Body of pancreas (tissue), 4 donors: ENCODE data around the gene TOMM20L. TPM values are rescaled to one million over a fixed set of nuclear protein-coding genes. Genes with fewer than 3 reads are reported as not detected.
A peak's percentile ranks its signal among the peaks of the same experiment; 100 is the strongest.

ENCODE experiments used
- ATAC-seq: fragments of 150-250 bp; one replicate; pipeline ENCODE4 v1.9.1; 2016
- DNase-seq, 4 donors: peaks; one replicate each; pipeline ENCODE4 v3.0.0-alpha.2; 2019
- H3K27ac ChIP-seq, 4 donors: fragments of 200-600 bp; sonication (generic); 1 replicate in 3 of 4; 2 replicates in 1 of 4; pipeline versions ENCODE4 v1.5.1 to v1.6.1; 2016 to 2019; ENCODE audit warnings: mild to moderate bottlenecking in 1 of 4, mixed read lengths in 1 of 4, moderate library complexity in 1 of 4
- H3K27me3 ChIP-seq, 2 donors: fragments of 200-600 bp; sonication (generic); one replicate each; pipeline ENCODE4 v1.6.0; 2016; ENCODE audit warnings: mild to moderate bottlenecking in 1 of 2
- H3K36me3 ChIP-seq, 2 donors: fragments of 200-600 bp; sonication (generic); replicated peaks in 1 of 2; 2 replicates each; pipeline ENCODE4 v1.5.1; 2016; ENCODE audit warnings: low read depth in 2 of 2; ENCODE audit not compliant: insufficient read depth in 1 of 2
- H3K4me1 ChIP-seq: fragments of 200-600 bp; sonication (generic); one replicate; pipeline ENCODE4 v1.6.0; 2016
- H3K4me3 ChIP-seq, 2 donors: fragments of 200-600 bp; sonication (generic); 1 replicate in 1 of 2; 2 replicates in 1 of 2; pipeline ENCODE4 v1.5.1; 2016 to 2019
- H3K9me3 ChIP-seq, 3 donors: fragments of 200-600 bp; sonication (generic); 1 replicate in 2 of 3; 2 replicates in 1 of 3; pipeline ENCODE4 v1.5.1; 2016
- CTCF ChIP-seq, 7 experiments: fragments of 450-650 bp in 4 of 7; fragments of 200-600 bp in 3 of 7; sonication (generic) in 3 of 7; IDR thresholded peaks; one replicate each; pipeline ENCODE4 v1.5.1; 2016 to 2019; ENCODE audit warnings: antibody characterized with exemption in 7 of 7
- POLR2A ChIP-seq, 3 donors: fragments of 450-650 bp; IDR thresholded peaks; one replicate each; pipeline ENCODE4 v1.6.1; 2016; ENCODE audit warnings: antibody characterized with exemption in 3 of 3, mild to moderate bottlenecking in 2 of 3
- WGBS, 2 donors: methylation state at CpG; one replicate each; pipeline ENCODE4 v1.1.5; 2017; 5-methylcytosine and 5-hydroxymethylcytosine counted together
- intact Hi-C: fragments of 100-400 bp; cut with DNase I; formaldehyde crosslinking; loops from one replicate; pipeline ENCODE4 v1.15.1; 2023
- total RNA-seq, 2 donors: library from RNA; depleted of rRNA; stranded (reverse); fragments of >200 nt; gene quantifications; one replicate each; pipeline ENCODE4 v1.1.0, GENCODE V29; 2016

The TOMM20L gene
- total RNA-seq, 2 donors from 2014 or later: 19.7 TPM; not detected in 1

GRCh38 chr14:58390830-58391229 is 4.9 kb upstream of the TOMM20L start:
- Histone ChIP-seq H3K4me3 (no peak overlapping the region), H3K36me3 (no peaks in the 10 kb centered on the region), H3K9me3 (no peaks in the 10 kb centered on the region), H3K27ac (no peak overlapping the region), H3K27me3 (no peaks in the 10 kb centered on the region), H3K4me1 (peaks cover 6% of the 10 kb centered on the region)
- no peak for ATAC-seq
- 70 to 75% methylated on average over 2 of the region's 2 CpGs for WGBS, 2 donors
- no peak for TF ChIP-seq CTCF (IDR thresholded peaks at IDR 0.05)
- TF ChIP-seq POLR2A (IDR thresholded peaks at IDR 0.05): no peak
- intact Hi-C loops: no loop called here
- DNase-seq: no peak

DNA sequence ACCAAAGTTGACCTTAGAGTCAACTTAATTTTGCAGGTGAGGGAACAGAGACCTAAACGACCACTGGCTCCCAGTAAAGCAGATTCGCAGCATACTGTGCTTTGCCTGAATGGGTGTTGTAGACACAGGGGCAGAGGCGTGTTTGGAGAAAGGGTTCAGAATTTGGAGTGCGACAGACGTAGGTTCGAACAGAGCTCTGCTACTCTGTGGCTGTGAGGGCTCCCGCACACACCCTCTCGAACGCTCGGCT is 243 bp upstream of the TOMM20L start:
- H3K9me3 ChIP-seq: no peaks in the 10 kb centered on the region
- intact Hi-C loops: no loop called here
- H3K4me1 ChIP-seq: peaks cover 18% of the 10 kb centered on the region
- WGBS, 2 donors: 11 to 13% methylated on average over 5 to 10 of the region's 10 CpGs
- ATAC-seq (no peak), DNase-seq (no peak)
- H3K4me3 ChIP-seq: peak overlapping the region in 1 of 2 donors; percentile 37
- TF ChIP-seq CTCF (IDR thresholded peaks at IDR 0.05) (peak in 2 of 7 experiments; percentile 38 to 45), POLR2A (IDR thresholded peaks at IDR 0.05) (no peak)
- no peaks in the 10 kb centered on the region for H3K27me3 ChIP-seq
- H3K36me3 ChIP-seq: no peaks in the 10 kb centered on the region
- peak overlapping the region; percentile 74 to 91 (median 88) for H3K27ac ChIP-seq

DNA sequence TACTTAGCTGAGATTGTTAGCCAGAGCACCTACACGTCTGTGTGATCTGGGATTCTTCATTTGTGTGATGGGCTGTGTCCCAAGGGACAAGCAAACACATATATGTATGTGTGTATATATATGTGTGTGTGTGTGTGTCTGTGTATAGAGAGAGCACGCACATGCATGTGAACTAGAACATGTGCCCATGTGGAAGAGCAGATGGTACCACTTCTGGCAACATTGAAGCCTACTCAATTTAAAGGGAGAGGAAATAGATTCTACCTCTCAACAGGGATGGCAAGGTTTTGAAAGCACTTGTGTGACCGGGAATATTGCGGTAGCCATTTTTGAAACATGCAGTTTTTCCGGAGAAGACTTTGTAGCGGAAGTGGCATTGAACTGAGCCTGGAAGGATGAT is 1.4 kb downstream of the TOMM20L start:
- Histone ChIP-seq H3K36me3 (no peaks in the 10 kb centered on the region), H3K4me1 (peaks cover 18% of the 10 kb centered on the region), H3K4me3 (no peak overlapping the region), H3K27me3 (no peaks in the 10 kb centered on the region), H3K27ac (no peak overlapping the region), H3K9me3 (no peaks in the 10 kb centered on the region)
- intact Hi-C loops: no loop called here
- no peak for TF ChIP-seq CTCF (IDR thresholded peaks at IDR 0.05)
- TF ChIP-seq POLR2A (IDR thresholded peaks at IDR 0.05): no peak
- WGBS, 2 donors: 89 to 90% methylated on average over 6 of the region's 6 CpGs
- ATAC-seq: no peak
- no peak for DNase-seq

- intact Hi-C loops: no loop called here
- peaks cover 18% of the 10 kb centered on the region for H3K4me1 ChIP-seq
- H3K27me3 ChIP-seq: no peaks in the 10 kb centered on the region
- ATAC-seq (no peak), DNase-seq (no peak)
- no peak for TF ChIP-seq POLR2A (IDR thresholded peaks at IDR 0.05)
- no peaks in the 10 kb centered on the region for H3K9me3 ChIP-seq
- H3K4me3 ChIP-seq: no peak overlapping the region
- H3K36me3 ChIP-seq: no peaks in the 10 kb centered on the region
- H3K27ac ChIP-seq: no peak overlapping the region
Measured at GRCh38 chr14:58398495-58398894, 2.8 kb downstream of the TOMM20L start.

- no peaks in the 10 kb centered on the region for H3K9me3 ChIP-seq
- H3K27me3 ChIP-seq: no peaks in the 10 kb centered on the region
- peaks cover 18% of the 10 kb centered on the region for H3K4me1 ChIP-seq
- no peak overlapping the region for H3K4me3 ChIP-seq
- intact Hi-C loops: no loop called here
- no peak overlapping the region for H3K27ac ChIP-seq
- TF ChIP-seq POLR2A (IDR thresholded peaks at IDR 0.05): no peak
- no peak for TF ChIP-seq CTCF (IDR thresholded peaks at IDR 0.05)
- no peaks in the 10 kb centered on the region for H3K36me3 ChIP-seq
- DNase-seq (no peak), ATAC-seq (no peak)
- WGBS, 2 donors: 88 to 92% methylated on average over 3 of the region's 3 CpGs
Measured at GRCh38 chr14:58398895-58399294, 3.2 kb downstream of the TOMM20L start.
